ENCODE measurements around the gene TAP1.

The TAP1 gene

DNA sequence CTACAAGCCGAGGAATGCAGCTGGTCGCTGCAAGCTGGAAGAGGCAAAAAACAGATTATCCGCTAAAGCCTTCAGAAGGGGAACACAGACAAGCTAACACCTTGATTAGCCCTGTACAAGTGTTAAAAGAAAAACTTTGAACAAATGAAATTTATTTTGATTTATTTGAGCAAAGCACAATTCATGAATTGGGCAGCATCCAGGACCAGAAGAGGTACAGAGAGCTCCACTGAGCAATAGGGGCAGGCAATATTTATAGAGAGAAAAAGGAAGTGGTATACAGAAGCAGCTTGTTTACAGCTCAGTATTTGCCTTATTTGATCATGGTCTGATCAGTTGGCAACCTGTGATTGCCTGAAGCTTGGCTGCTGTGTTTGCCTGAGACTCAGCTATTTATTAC lies 54.3 kb downstream of the TAP1 start:
- DNase-seq (ENCODE audit: low spot score): no peak

DNA sequence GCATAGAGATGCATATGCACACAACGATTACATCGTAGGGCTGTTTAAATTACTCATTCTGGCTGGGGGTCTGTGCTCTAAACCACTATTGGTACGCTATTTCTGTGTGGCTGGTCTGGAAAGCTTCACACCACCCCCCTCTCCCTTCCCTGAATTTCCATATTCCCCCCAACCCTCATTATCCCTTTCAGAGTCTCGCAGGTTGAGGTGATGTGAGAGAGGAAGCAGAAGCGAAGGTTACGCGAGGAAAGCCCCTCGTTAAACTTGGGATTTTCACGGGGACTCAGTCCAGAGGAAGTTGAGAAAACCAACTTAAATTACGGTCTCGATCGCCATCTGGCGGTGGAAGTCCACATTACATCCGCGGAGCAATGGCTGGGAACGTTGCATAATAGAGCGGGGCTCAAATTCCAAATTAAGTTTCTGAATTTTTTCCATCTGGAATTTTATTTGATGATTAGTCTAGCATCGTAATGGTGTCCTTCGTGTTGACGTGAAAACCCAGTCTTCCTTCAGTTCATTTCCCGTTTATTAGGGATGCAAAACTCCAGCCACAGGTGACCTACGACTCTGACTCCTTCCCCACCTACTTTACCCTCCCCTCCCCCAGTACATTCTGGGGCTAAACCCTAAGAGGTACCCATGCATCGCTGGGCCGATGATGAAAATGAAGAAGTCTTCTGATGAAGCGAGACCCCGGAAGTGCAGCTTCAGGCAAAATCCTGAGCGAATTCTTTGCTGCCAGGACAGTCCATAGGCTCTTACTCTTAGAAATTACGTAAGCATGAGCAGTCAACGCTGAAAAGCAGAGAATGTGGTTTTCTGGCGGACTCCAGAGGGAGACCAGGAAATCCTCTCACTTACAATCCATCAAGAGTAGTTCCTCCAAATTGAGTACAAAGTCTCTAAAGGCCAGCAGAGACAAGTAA lies 56.4 kb downstream of the TAP1 start:
- peak; percentile 80 for DNase-seq (ENCODE audit: low spot score)

Data from CD4-positive, alpha-beta T cell treated with Interleukin-2 at 100 ng/mL for 4 hours (primary cell).